ENCODE results near the gene PHACTR2.
A peak's percentile ranks its signal among the peaks of the same experiment; 100 is the strongest.
"Not testable (repeated sequence)": the region's sequence is repeated elsewhere in the genome, so short reads cannot be mapped to it uniquely, and the experiment has no call there.

PHACTR2 gene

GRCh38 chr6:143767433-143767832, 89.7 kb downstream of the PHACTR2 start:
- H3K27ac ChIP-seq (ENCODE audit: low read depth, low read length): no peak overlapping the region
- H3K4me1 ChIP-seq (ENCODE audit: control insufficient read depth, insufficient read depth, low read length): peaks cover 4% of the 10 kb centered on the region
- H3K9ac ChIP-seq (ENCODE audit: low read length): no peak overlapping the region
- peaks cover 8% of the 10 kb centered on the region for H3K36me3 ChIP-seq (ENCODE audit: control insufficient read depth, insufficient read depth, low read length)
- H3K27me3 ChIP-seq (ENCODE audit: control insufficient read depth, insufficient read depth, low read length): no peaks in the 10 kb centered on the region
- no peak overlapping the region for H3K4me3 ChIP-seq (ENCODE audit: low read length)

GRCh38 chr6:143772116-143773086, 94.6 kb downstream of the PHACTR2 start:
- Histone ChIP-seq H3K36me3 (ENCODE audit: control insufficient read depth, insufficient read depth, low read length) (peaks cover 3% of the 10 kb centered on the region), H3K4me1 (ENCODE audit: control insufficient read depth, insufficient read depth, low read length) (peaks cover 20% of the 10 kb centered on the region), H3K9ac (ENCODE audit: low read length) (no peak overlapping the region), H3K27ac (ENCODE audit: low read depth, low read length) (peak overlapping the region; percentile 22), H3K27me3 (ENCODE audit: control insufficient read depth, insufficient read depth, low read length) (no peaks in the 10 kb centered on the region), H3K4me3 (ENCODE audit: low read length) (no peak overlapping the region)

GRCh38 chr6:143773506-143774150, 95.9 kb downstream of the PHACTR2 start:
- no peak overlapping the region for H3K4me3 ChIP-seq (ENCODE audit: low read length)
- no peak overlapping the region for H3K9ac ChIP-seq (ENCODE audit: low read length)
- H3K27ac ChIP-seq (ENCODE audit: low read depth, low read length): peak overlapping the region; percentile 6
- no peaks in the 10 kb centered on the region for H3K27me3 ChIP-seq (ENCODE audit: control insufficient read depth, insufficient read depth, low read length)
- peaks cover 20% of the 10 kb centered on the region for H3K4me1 ChIP-seq (ENCODE audit: control insufficient read depth, insufficient read depth, low read length)
- peaks cover 3% of the 10 kb centered on the region for H3K36me3 ChIP-seq (ENCODE audit: control insufficient read depth, insufficient read depth, low read length)

- peaks cover 5% of the 10 kb centered on the region for H3K36me3 ChIP-seq (ENCODE audit: control insufficient read depth, insufficient read depth, low read length)
- H3K4me1 ChIP-seq (ENCODE audit: control insufficient read depth, insufficient read depth, low read length): peaks cover 20% of the 10 kb centered on the region
- no peak overlapping the region for H3K4me3 ChIP-seq (ENCODE audit: low read length)
- H3K27ac ChIP-seq (ENCODE audit: low read depth, low read length): peak overlapping the region; percentile 45
- H3K9ac ChIP-seq (ENCODE audit: low read length): no peak overlapping the region
- no peaks in the 10 kb centered on the region for H3K27me3 ChIP-seq (ENCODE audit: control insufficient read depth, insufficient read depth, low read length)
Measured at GRCh38 chr6:143774347-143774746, 96.6 kb downstream of the PHACTR2 start.

DNA sequence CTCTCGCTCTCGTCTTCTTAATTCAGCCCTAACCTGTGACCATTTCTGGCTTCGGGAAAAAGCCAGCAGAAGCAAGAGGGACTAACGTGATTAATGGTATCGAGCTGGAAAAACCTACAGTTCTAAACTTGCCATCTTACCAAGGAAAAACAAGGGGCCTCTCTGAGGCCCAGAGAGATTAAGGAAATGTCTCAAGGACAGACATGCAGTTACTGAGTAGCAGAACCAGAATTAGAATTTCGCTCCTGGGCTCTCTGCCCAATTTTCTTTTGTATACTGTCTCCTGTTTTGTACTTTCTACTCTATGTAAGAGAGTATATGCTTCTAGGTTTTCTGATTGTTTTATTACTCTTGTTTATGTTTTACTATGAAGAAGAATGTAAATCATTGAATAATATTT, 97.6 kb downstream of the PHACTR2 start:
- no peak overlapping the region for H3K9ac ChIP-seq (ENCODE audit: low read length)
- H3K36me3 ChIP-seq (ENCODE audit: control insufficient read depth, insufficient read depth, low read length): peaks cover 5% of the 10 kb centered on the region
- no peaks in the 10 kb centered on the region for H3K27me3 ChIP-seq (ENCODE audit: control insufficient read depth, insufficient read depth, low read length)
- H3K27ac ChIP-seq (ENCODE audit: low read depth, low read length): peak overlapping the region; percentile 24
- peaks cover 20% of the 10 kb centered on the region for H3K4me1 ChIP-seq (ENCODE audit: control insufficient read depth, insufficient read depth, low read length)
- H3K4me3 ChIP-seq (ENCODE audit: low read length): no peak overlapping the region

DNA sequence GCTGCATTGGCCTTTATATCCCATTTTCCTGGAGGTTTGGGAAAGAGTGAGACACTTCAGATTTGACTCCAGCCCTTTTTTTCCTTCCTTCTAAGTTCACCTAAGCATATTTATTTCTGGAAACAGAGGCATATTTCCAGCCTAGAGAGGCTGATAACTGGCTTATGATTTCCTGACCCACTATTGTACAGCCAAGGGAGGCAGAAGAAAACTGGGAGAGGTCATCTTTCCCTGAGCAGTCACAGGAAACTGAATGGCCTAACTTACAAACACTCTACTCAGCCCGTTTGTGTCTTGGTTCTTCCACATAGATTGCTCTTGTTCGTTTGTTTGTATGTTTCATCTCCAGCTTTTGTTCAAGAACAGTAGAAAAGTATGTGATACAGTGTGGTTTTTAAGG, 101.2 kb downstream of the PHACTR2 start:
- Histone ChIP-seq H3K27ac (ENCODE audit: low read depth, low read length) (no peak overlapping the region), H3K4me1 (ENCODE audit: control insufficient read depth, insufficient read depth, low read length) (peaks cover 7% of the 10 kb centered on the region), H3K9ac (ENCODE audit: low read length) (no peak overlapping the region), H3K27me3 (ENCODE audit: control insufficient read depth, insufficient read depth, low read length) (no peaks in the 10 kb centered on the region), H3K4me3 (ENCODE audit: low read length) (no peak overlapping the region), H3K36me3 (ENCODE audit: control insufficient read depth, insufficient read depth, low read length) (peaks cover 5% of the 10 kb centered on the region)

DNA sequence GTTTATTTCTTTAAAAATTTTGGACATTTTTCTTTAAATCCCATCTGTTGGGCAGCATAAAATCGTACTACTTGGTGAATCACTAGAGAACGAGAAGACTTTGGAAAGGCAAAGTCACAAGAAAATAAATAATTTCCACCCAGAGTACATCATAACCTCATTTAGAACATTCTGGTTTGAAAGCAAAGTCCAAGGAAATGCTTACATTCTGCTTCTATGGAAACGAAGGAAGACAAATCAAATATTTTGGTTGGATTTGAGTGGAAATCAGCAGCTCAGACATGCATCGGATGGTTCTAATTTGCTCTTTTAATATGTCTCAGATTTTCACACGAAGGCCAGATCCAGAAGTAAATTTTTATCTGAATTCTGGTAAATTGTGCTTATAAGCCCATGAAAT, 104.7 kb downstream of the PHACTR2 start:
- H3K9ac ChIP-seq (ENCODE audit: low read length): no peak overlapping the region
- H3K36me3 ChIP-seq (ENCODE audit: control insufficient read depth, insufficient read depth, low read length): peaks cover 2% of the 10 kb centered on the region
- H3K4me3 ChIP-seq (ENCODE audit: low read length): no peak overlapping the region
- H3K27me3 ChIP-seq (ENCODE audit: control insufficient read depth, insufficient read depth, low read length): no peaks in the 10 kb centered on the region
- H3K4me1 ChIP-seq (ENCODE audit: control insufficient read depth, insufficient read depth, low read length): no peaks in the 10 kb centered on the region
- H3K27ac ChIP-seq (ENCODE audit: low read depth, low read length): no peak overlapping the region

- Histone ChIP-seq H3K9ac (ENCODE audit: low read length) (no peak overlapping the region), H3K27me3 (ENCODE audit: control insufficient read depth, insufficient read depth, low read length) (no peaks in the 10 kb centered on the region), H3K36me3 (ENCODE audit: control insufficient read depth, insufficient read depth, low read length) (peaks cover 2% of the 10 kb centered on the region), H3K4me3 (ENCODE audit: low read length) (no peak overlapping the region), H3K4me1 (ENCODE audit: control insufficient read depth, insufficient read depth, low read length) (no peaks in the 10 kb centered on the region), H3K27ac (ENCODE audit: low read depth, low read length) (no peak overlapping the region)
Measured at GRCh38 chr6:143783077-143783476, 105.3 kb downstream of the PHACTR2 start.

DNA sequence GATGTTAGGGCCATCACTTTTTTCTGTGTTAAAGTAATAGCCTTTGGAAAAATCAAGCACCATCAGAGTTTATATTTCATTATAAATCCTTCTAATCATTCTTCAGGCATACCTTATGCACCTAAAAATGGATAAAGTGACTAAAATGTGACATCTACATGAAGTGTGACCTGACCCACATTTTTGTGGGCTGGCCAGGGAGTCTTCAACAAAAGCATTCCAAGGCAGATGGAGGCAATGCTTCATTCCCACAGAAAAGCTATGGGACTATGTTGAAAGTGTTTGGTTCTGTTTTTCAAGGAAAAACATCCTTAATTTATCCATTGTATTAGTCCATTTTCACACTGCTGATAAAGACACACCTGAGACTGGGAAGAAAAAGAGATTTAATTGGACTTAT, 106.6 kb downstream of the PHACTR2 start:
- Histone ChIP-seq H3K27ac (ENCODE audit: low read depth, low read length) (no peak overlapping the region), H3K36me3 (ENCODE audit: control insufficient read depth, insufficient read depth, low read length) (peaks cover 2% of the 10 kb centered on the region), H3K4me1 (ENCODE audit: control insufficient read depth, insufficient read depth, low read length) (no peaks in the 10 kb centered on the region), H3K4me3 (ENCODE audit: low read length) (no peak overlapping the region), H3K9ac (ENCODE audit: low read length) (no peak overlapping the region), H3K27me3 (ENCODE audit: control insufficient read depth, insufficient read depth, low read length) (no peaks in the 10 kb centered on the region)

GRCh38 chr6:143786371-143786770, 108.6 kb downstream of the PHACTR2 start:
- not testable (repeated sequence) for H3K9ac ChIP-seq (ENCODE audit: low read length); H3K27me3 ChIP-seq (ENCODE audit: control insufficient read depth, insufficient read depth, low read length); H3K4me3 ChIP-seq (ENCODE audit: low read length); H3K36me3 ChIP-seq (ENCODE audit: control insufficient read depth, insufficient read depth, low read length); H3K4me1 ChIP-seq (ENCODE audit: control insufficient read depth, insufficient read depth, low read length); H3K27ac ChIP-seq (ENCODE audit: low read depth, low read length)

DNA sequence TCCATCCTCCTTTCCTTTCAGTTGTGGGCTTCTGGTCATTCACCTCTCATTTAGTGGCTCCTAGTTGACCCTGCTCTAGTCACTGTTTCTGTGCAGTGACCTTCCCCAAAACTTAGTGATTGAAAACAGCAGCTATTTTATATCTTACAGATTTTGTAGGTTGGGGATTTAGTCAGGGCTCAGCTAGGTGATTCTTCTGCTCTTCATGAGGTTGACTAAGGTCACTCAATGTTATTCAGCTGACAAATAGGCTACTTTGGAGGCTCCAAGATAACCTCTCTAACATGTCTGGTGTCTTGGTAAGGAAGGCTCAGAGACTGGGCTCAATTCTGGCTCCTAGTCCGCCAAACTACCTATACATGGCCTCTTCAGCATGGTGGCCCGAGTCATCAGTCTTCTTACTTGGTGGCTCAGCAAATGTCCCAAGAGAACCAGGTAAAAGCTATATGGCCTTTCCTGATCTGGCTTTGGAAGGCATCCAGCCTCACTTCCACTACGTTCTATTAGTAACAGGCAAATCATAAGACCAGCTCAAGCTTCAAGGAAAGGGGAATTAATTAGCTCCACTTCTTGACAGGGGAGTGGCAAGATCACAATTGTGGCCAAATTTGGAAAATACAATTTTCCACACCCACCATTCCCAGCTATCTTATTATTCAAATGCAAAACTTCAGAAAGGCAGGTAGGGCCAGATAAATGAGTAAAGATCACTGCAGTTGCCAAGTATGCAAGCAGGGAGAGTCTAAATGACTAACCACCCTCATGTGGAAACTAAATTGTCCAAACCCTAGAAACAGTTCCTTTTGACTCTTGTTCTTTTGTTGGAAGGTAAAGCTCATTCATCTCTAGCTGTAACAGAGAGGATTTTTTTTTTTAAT, 114.9 kb downstream of the PHACTR2 start:
- no peaks in the 10 kb centered on the region for H3K4me1 ChIP-seq (ENCODE audit: control insufficient read depth, insufficient read depth, low read length)

GRCh38 chr6:143793280-143793619, 115.5 kb downstream of the PHACTR2 start:
- Histone ChIP-seq H3K4me3 (ENCODE audit: low read length) (no peak overlapping the region), H3K36me3 (ENCODE audit: control insufficient read depth, insufficient read depth, low read length) (peaks cover 9% of the 10 kb centered on the region), H3K9ac (ENCODE audit: low read length) (no peak overlapping the region), H3K27ac (ENCODE audit: low read depth, low read length) (no peak overlapping the region), H3K4me1 (ENCODE audit: control insufficient read depth, insufficient read depth, low read length) (no peaks in the 10 kb centered on the region), H3K27me3 (ENCODE audit: control insufficient read depth, insufficient read depth, low read length) (no peaks in the 10 kb centered on the region)

More for the DNA sequence above, 114.9 kb downstream of the PHACTR2 start:
- Histone ChIP-seq H3K4me3 (ENCODE audit: low read length) (no peak overlapping the region), H3K36me3 (ENCODE audit: control insufficient read depth, insufficient read depth, low read length) (peaks cover 9% of the 10 kb centered on the region), H3K27ac (ENCODE audit: low read depth, low read length) (no peak overlapping the region), H3K27me3 (ENCODE audit: control insufficient read depth, insufficient read depth, low read length) (no peaks in the 10 kb centered on the region), H3K9ac (ENCODE audit: low read length) (no peak overlapping the region)
